Mesodermal cell (in vitro differentiated cells): ENCODE data around the gene ARHGAP19.

Experiments
- H3K27ac ChIP-seq: 2 replicates; pipeline ENCODE4 v1.7.0; 2013; ENCODE audit warnings: mild to moderate bottlenecking, low read depth, low read length, moderate library complexity; ENCODE audit not compliant: severe bottlenecking
- H3K36me3 ChIP-seq: 2 replicates; pipeline ENCODE4 v1.7.1; 2013; ENCODE audit warnings: mild to moderate bottlenecking, low read length, moderate library complexity; ENCODE audit not compliant: control insufficient read depth, insufficient read depth
- H3K4me1 ChIP-seq: one replicate; pipeline ENCODE4 v1.7.1; 2013; ENCODE audit warnings: mild to moderate bottlenecking, low read length; ENCODE audit not compliant: insufficient read depth, control insufficient read depth, poor library complexity, severe bottlenecking
- H3K4me3 ChIP-seq: 2 replicates; pipeline ENCODE4 v1.7.0; 2013; ENCODE audit warnings: low read length, control low read depth, mild to moderate bottlenecking; ENCODE audit not compliant: insufficient read depth, poor library complexity, severe bottlenecking; ENCODE audit errors: extremely low read depth
- H3K9me3 ChIP-seq: 2 replicates; pipeline ENCODE4 v1.7.1; 2013; ENCODE audit warnings: mild to moderate bottlenecking, low read length, moderate library complexity; ENCODE audit not compliant: control insufficient read depth
- WGBS, 2 experiments: methylation state at CpG; one replicate each; pipeline ENCODE4 v1.1.5; 2013; ENCODE audit warnings: missing lambda C conversion rate in 2 of 2; ENCODE audit not compliant: insufficient coverage in 2 of 2; 5-methylcytosine and 5-hydroxymethylcytosine counted together

The ARHGAP19 gene

DNA sequence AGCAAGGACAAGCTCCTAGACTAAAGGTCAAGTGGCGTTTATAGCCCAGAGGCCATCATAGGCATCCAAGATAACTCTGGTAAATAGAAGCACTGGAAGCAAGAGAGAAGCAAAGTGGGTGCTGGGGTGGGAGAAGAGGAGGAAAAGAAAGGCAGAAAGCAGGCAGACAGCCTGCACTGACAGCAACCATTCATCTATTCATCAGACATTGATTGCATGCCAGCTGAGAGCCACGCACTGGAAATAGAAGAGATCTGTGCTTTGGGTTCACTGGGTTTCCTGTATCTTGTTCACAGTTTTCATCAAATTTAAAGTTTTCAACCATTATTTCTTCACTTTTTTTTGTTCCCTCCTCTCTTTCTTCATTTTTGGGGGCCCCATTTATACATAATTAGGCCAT, 102.0 kb downstream of the ARHGAP19 start:
- no peak overlapping the region for H3K4me3 ChIP-seq
- H3K4me1 ChIP-seq = peaks cover 2% of the 10 kb centered on the region
- H3K9me3 ChIP-seq = no peaks in the 10 kb centered on the region
- 80 to 100% methylated on average over 1 to 2 of the region's 2 CpGs for WGBS, 2 experiments
- H3K36me3 ChIP-seq = no peaks in the 10 kb centered on the region
- H3K27ac ChIP-seq = no peak overlapping the region

DNA sequence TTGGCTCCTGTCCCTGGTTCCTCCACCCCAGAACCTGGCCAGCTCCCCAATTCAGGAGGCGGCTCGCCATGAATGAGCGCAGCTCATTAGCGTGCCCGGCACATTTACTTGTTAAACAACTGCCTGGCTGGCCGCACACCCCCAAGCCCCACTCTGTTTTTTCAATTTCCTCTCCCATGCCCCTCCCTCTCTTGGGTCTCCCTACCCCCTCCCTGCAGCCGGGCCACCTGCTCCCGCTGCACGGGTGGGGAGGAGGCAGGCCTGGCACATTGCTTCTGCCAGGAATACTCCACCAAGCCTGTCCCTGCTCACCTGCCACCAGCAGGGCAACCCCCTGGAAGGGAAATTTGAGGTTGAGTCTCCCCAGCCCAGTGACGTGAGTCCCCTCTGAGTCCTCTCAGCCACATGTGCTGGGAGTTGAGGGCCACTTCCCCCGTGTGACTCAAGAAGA, 104.2 kb downstream of the ARHGAP19 start:
- Histone ChIP-seq H3K4me3 (no peak overlapping the region), H3K27ac (no peak overlapping the region), H3K4me1 (peaks cover 3% of the 10 kb centered on the region), H3K9me3 (no peaks in the 10 kb centered on the region), H3K36me3 (no peaks in the 10 kb centered on the region)
- WGBS, 2 experiments = 73 to 88% methylated on average over 7 to 9 of the region's 11 CpGs

DNA sequence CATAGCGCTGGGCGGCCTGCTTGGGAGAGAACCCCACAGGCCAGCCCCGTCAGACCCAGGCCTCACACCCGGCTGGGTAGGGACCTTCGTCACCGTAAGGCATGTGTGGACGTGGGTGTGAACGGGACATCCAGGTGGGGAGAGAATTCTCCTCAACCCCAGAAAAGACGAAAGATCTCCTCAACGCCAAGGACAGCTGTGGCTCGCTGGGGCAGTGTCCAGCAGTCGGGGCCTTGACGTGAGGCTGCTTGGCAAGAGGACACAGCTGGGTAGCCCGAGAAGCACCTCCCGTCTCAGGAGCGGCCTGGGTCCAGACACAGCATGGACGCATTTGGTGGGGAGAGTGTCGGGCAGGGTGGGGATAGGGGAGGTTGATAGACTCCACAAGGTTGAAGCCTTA, 105.5 kb downstream of the ARHGAP19 start:
- no peaks in the 10 kb centered on the region for H3K36me3 ChIP-seq
- 91 to 94% methylated on average over 4 to 13 of the region's 18 CpGs for WGBS, 2 experiments
- H3K4me1 ChIP-seq = peaks cover 3% of the 10 kb centered on the region
- H3K27ac ChIP-seq = no peak overlapping the region
- H3K9me3 ChIP-seq = no peaks in the 10 kb centered on the region
- no peak overlapping the region for H3K4me3 ChIP-seq

DNA sequence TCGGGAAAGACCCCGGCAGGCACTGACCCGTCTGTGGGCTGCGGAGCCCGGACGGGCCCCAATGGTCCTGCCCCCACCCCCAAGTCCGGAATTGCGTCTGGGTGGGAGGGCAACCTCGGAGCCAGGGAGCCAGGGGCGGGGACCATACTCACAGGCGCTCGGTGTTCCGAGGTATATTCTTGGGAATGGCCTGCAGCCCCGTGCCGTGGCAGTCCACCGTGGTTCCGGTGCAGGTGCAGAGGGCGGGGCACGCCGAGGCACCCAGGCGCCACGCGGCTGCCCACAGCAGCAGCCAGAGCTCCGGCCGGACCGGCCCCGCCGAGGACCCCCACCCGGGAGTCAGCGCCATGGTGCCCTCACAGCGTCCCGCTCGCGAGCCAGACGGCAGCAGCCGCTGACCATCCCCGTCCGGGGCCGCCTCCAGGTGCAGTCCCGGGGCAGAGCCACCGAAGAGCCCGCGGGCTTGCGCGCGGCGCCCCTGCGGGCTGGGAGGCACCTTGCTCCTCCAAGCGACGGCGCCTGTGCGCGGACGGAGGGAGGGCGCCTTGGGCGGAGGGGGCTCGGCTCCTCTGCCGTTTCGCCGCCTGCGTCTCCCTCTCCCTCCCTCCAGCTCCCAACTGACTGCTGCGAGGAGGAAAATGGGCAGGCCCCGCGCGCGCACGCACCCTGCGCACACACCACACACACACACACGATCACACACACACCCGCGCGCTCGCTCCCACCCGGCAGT, 106.9 kb downstream of the ARHGAP19 start, which contains the start of gene SLIT1:
TSS of gene SLIT1 (minus strand) at position 634 of the 733 bp plus-strand sequence. CDS start at position 349, 285 bp downstream.
- H3K4me3 ChIP-seq = peak within 1 kb of the TSS; percentile 25

DNA sequence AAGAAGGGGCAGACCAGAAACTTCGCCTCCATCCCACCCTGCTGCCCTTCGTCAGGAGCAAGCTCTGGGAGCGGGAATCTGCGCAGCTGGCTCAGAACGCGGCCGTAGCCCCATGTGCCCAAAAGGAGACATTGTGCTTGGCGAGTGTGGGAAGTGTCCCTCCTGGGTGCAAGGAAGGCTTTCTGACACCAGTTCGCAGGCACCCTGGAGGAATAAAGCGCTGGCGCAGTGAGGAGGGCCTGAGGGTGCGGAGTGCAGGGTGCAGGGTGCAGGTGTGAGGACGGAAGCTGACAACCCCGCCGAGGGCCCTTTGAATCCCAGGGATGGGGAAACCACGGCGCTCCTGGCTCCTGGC, 107.5 kb downstream of the ARHGAP19 start:
- Histone ChIP-seq H3K4me1 (peaks cover 3% of the 10 kb centered on the region), H3K9me3 (no peaks in the 10 kb centered on the region), H3K36me3 (no peaks in the 10 kb centered on the region), H3K4me3 (no peak overlapping the region), H3K27ac (no peak overlapping the region)
- 28 to 29% methylated on average over 10 to 16 of the region's 17 CpGs for WGBS, 2 experiments

More for the DNA sequence above, 106.9 kb downstream of the ARHGAP19 start, which contains the start of gene SLIT1:
- Histone ChIP-seq H3K27ac (no peak within 1 kb of the TSS), H3K36me3 (no peaks in the 10 kb centered on the region), H3K9me3 (no peaks in the 10 kb centered on the region), H3K4me1 (peaks cover 3% of the 10 kb centered on the region)
- whole genome bisulfite sequencing, 2 experiments = 0 to 1% methylated on average over 48 to 58 of the region's 74 CpGs

DNA sequence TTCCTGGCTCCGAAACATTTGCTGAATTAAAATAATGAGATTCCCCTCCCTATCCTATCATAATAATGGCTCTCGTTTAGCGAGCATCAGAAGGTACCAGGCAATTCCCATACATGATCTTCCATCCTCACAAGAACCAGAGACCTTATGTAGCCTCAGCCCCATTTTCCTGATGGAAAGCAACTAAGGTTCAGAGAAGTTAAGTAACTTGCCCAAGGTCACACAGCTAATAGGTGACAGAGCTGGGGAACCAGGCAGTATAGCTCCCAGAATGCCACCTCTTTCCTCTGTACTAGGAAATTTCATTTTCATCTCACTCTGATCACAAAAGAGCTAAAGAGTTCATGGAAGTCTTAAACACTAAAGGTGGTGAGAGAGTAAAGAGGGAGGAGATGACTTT, 109.1 kb downstream of the ARHGAP19 start:
- peaks cover 3% of the 10 kb centered on the region for H3K4me1 ChIP-seq
- H3K27ac ChIP-seq = no peak overlapping the region
- H3K4me3 ChIP-seq = no peak overlapping the region
- H3K36me3 ChIP-seq = no peaks in the 10 kb centered on the region
- H3K9me3 ChIP-seq = no peaks in the 10 kb centered on the region
- 92% methylated on average over 3 of the region's 3 CpGs for WGBS, 2 experiments

DNA sequence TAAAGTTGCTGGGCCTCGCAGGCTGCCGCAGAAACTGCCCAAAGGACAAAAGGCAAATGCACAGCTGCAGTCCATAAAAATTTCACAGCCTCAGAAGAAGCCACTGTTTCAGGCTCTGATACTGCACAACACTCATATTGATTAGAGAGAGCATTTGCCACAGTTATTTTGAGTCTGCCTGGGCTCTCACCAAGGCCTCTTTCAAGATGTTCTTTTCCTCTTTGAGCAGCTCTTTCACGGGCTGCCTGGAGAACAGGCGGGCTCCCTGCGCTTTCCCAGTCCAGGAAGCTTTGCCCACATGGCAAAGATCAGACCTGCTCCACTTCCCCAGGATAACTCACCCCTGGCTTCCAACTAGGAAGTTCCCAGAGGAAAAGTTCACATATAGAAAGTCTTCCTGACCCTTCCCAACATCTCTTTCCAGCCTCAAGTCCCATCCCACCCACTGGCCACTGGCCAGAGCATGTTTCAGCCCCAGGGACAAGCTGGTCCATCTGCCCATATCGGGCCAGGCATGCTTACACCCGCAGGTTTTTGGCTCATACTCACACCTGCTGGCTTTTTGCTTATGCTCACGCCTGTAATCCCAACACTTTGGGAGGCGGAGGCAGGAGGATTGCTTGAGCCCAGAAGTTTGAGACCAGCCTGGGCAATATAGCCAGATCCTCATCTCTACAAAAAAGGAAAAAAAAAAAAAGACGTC, 110.0 kb downstream of the ARHGAP19 start:
- Histone ChIP-seq H3K4me1 (peaks cover 3% of the 10 kb centered on the region), H3K27ac (no peak overlapping the region), H3K9me3 (no peaks in the 10 kb centered on the region), H3K4me3 (no peak overlapping the region), H3K36me3 (no peaks in the 10 kb centered on the region)
- WGBS, 2 experiments = 93 to 95% methylated on average over 7 to 8 of the region's 10 CpGs

DNA sequence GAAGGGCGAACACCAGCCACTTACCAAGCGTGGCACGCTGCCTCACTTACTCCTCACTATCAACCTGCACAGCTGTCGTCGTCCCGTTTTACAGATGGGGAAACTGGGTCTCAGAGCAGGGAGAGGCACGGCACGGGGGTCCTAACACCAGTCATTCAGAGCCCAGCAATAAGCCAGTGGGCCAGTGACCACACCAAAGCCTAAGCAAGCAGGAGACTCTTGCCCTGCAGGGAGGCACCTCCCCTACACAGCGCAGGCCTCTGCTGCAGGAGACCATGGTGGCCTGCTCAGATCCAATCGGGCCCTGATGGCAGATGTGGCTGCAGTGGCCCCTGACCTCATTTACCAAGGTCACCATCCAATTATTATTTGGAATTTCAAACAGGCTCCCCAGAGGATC, 111.5 kb downstream of the ARHGAP19 start:
- Histone ChIP-seq H3K27ac (no peak overlapping the region), H3K9me3 (no peaks in the 10 kb centered on the region), H3K4me1 (peaks cover 3% of the 10 kb centered on the region), H3K36me3 (no peaks in the 10 kb centered on the region), H3K4me3 (no peak overlapping the region)
- 83 to 90% methylated on average over 9 of the region's 10 CpGs for WGBS, 2 experiments

DNA sequence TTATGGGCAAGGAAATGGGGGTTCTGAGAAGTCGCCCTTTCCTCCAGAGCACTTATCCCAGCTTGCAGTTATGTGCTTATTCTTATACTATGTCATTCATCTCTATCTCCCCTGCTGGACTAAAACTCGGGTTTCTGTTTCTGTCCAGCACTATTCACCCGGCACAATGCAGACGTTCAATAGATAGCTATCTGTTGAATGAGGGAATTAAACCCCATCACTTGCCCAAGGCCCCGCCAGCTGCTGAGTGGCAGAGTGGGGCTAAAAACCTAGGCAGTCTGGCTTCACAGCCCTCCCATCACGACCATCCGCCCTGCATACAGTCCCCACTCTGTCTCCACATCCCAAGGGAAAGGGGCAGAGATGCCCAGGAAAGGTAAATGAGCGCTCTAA, 112.1 kb downstream of the ARHGAP19 start:
- H3K9me3 ChIP-seq = no peaks in the 10 kb centered on the region
- H3K4me1 ChIP-seq = peaks cover under 1% of the 10 kb centered on the region
- H3K36me3 ChIP-seq = no peaks in the 10 kb centered on the region
- no peak overlapping the region for H3K4me3 ChIP-seq
- H3K27ac ChIP-seq = no peak overlapping the region
- WGBS, 2 experiments = 77 to 100% methylated on average over 3 to 4 of the region's 8 CpGs

DNA sequence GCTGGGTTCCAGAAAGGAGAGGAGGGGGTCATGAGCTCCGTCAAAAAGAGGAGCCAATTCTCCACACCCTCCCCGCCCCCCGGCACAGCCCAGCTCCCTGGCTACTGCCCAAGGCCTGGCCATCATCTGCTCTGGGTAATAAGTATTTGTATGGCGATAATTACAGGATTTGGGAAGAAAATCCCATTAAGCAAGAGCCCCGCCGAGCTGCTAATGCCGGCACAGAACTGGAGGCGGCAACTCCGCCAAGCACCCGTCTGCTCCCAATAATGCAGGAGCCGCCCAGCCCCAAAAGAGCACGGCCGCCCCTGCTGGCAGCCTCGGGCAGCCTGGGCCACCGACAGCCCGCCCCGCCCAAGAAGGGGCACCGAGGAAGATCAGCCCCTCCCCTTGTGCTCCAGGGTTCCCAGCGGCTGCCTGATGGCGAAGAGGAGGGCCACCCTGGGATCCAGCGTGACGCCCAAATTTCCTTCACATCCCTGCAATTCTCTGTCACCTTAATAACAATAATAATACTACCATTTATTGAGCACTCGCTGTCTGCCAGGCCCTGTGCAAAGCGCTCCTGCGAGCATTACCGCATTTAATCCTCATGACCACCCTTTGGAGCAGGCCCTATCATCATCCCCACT, 112.6 kb downstream of the ARHGAP19 start:
- 10 to 23% methylated on average over 11 to 19 of the region's 26 CpGs for WGBS, 2 experiments
- Histone ChIP-seq H3K27ac (no peak overlapping the region), H3K4me1 (no peaks in the 10 kb centered on the region)

More for the DNA sequence above, 112.6 kb downstream of the ARHGAP19 start:
- Histone ChIP-seq H3K36me3 (no peaks in the 10 kb centered on the region), H3K9me3 (no peaks in the 10 kb centered on the region), H3K4me3 (no peak overlapping the region)
